Neuronal stem cell (in vitro differentiated cells): Measurements from ENCODE around the gene ZNF565.
A peak's percentile ranks its signal among the peaks of the same experiment; 100 is the strongest.

ENCODE experiments used
- DNase-seq: peaks from one replicate; pipeline ENCODE4 v3.0.0-alpha.2; 2013; ENCODE audit warnings: low spot score
- H2AFZ ChIP-seq: one replicate; pipeline ENCODE4 v1.6.1; 2013; ENCODE audit warnings: mild to moderate bottlenecking, low read length, inconsistent platforms
- H2AK5ac ChIP-seq: 2 replicates; pipeline ENCODE4 v1.6.1; 2013; ENCODE audit warnings: low read depth, mild to moderate bottlenecking, inconsistent platforms, low read length, moderate library complexity, mixed read lengths
- H2BK120ac ChIP-seq: 2 replicates; pipeline ENCODE4 v1.6.1; 2013; ENCODE audit warnings: low read depth, mild to moderate bottlenecking, inconsistent platforms, low read length, moderate library complexity, mixed read lengths
- H2BK12ac ChIP-seq: one replicate; pipeline ENCODE4 v1.6.1; 2013; ENCODE audit warnings: low read length, inconsistent platforms
- H2BK15ac ChIP-seq: 2 replicates; pipeline ENCODE4 v1.6.1; 2013; ENCODE audit warnings: mild to moderate bottlenecking, low read length, inconsistent platforms, mixed read lengths
- H2BK5ac ChIP-seq: one replicate; pipeline ENCODE4 v1.6.1; 2013; ENCODE audit warnings: inconsistent platforms, mild to moderate bottlenecking, low read length, moderate library complexity
- H3K14ac ChIP-seq: one replicate; pipeline ENCODE4 v1.6.1; 2013; ENCODE audit warnings: low read length, inconsistent platforms
- H3K18ac ChIP-seq: 2 replicates; pipeline ENCODE4 v1.6.1; 2013; ENCODE audit warnings: low read length, inconsistent platforms
- H3K23ac ChIP-seq: 2 replicates; pipeline ENCODE4 v1.6.1; 2013; ENCODE audit warnings: low read depth, mild to moderate bottlenecking, mixed read lengths, low read length, inconsistent platforms; ENCODE audit not compliant: poor library complexity
- H3K27ac ChIP-seq: replicated peaks from 3 replicates; pipeline ENCODE4 v1.5.1; 2013; ENCODE audit warnings: low read length, inconsistent platforms
- H3K27me3 ChIP-seq, 3 experiments: 2 replicates each; pipeline ENCODE4 v1.6.1; 2013; ENCODE audit warnings: low read length in 3 of 3, mild to moderate bottlenecking in 2 of 3, inconsistent platforms in 1 of 3, low read depth in 1 of 3, mixed read lengths in 1 of 3, moderate library complexity in 1 of 3; ENCODE audit not compliant: control insufficient read depth in 3 of 3, insufficient read depth in 3 of 3
- H3K36me3 ChIP-seq, 2 donors: replicated peaks in 1 of 2; 2 replicates each; pipeline ENCODE4 v1.6.1; 2013; ENCODE audit warnings: low read length in 2 of 2; ENCODE audit not compliant: control insufficient read depth in 2 of 2, insufficient read depth in 2 of 2
- H3K4ac ChIP-seq: 2 replicates; pipeline ENCODE4 v1.6.1; 2013; ENCODE audit warnings: inconsistent platforms, mild to moderate bottlenecking, low read length, moderate library complexity
- H3K4me1 ChIP-seq, 2 donors: 1 replicate in 1 of 2; 2 replicates in 1 of 2; pipeline ENCODE4 v1.6.1; 2013; ENCODE audit warnings: low read length in 2 of 2, low read depth in 1 of 2; ENCODE audit not compliant: control insufficient read depth in 2 of 2, insufficient read depth in 1 of 2
- H3K4me2 ChIP-seq: one replicate; pipeline ENCODE4 v1.6.1; 2013; ENCODE audit warnings: mild to moderate bottlenecking, low read length, inconsistent platforms; ENCODE audit not compliant: insufficient read depth, poor library complexity, severe bottlenecking
- H3K4me3 ChIP-seq, 2 donors: 2 replicates each; pipeline ENCODE4 v1.5.1; 2013; ENCODE audit warnings: low read length in 2 of 2, mild to moderate bottlenecking in 2 of 2, inconsistent platforms in 1 of 2, moderate library complexity in 1 of 2
- H3K79me1 ChIP-seq: one replicate; pipeline ENCODE4 v1.6.1; 2013; ENCODE audit warnings: low read depth, mild to moderate bottlenecking, inconsistent platforms, low read length, moderate library complexity
- H3K9ac ChIP-seq: one replicate; pipeline ENCODE4 v1.6.1; 2013; ENCODE audit warnings: mild to moderate bottlenecking, low read depth, low read length, inconsistent platforms; ENCODE audit not compliant: poor library complexity
- H3K9me3 ChIP-seq, 2 donors: replicated peaks in 1 of 2; 2 replicates each; pipeline versions ENCODE3 to v1.6.1; 2013; ENCODE audit warnings: low read length in 2 of 2, mild to moderate bottlenecking in 2 of 2, inconsistent platforms in 1 of 2, low read depth in 1 of 2, mixed read lengths in 1 of 2, moderate library complexity in 1 of 2; ENCODE audit not compliant: control insufficient read depth in 2 of 2, insufficient read depth in 1 of 2
- H4K8ac ChIP-seq: one replicate; pipeline ENCODE4 v1.6.1; 2013; ENCODE audit warnings: low read depth, mild to moderate bottlenecking, inconsistent platforms, low read length, moderate library complexity
- H4K91ac ChIP-seq: one replicate; pipeline ENCODE4 v1.6.1; 2013; ENCODE audit warnings: low read length, low read depth, mild to moderate bottlenecking, inconsistent platforms; ENCODE audit not compliant: poor library complexity
- WGBS, 2 donors: extraction: QIAGEN DNeasy Blood & Tissue Kit; methylation state at CpG; one replicate each; pipeline ENCODE4 v1.1.7; 2013; ENCODE audit warnings: missing lambda C conversion rate in 2 of 2, mixed read lengths in 1 of 2; ENCODE audit not compliant: insufficient read length in 2 of 2, insufficient replicate concordance in 1 of 2; ENCODE audit errors: extremely low coverage in 2 of 2; 5-methylcytosine and 5-hydroxymethylcytosine counted together

Gene ZNF565

GRCh38 chr19:36160821-36161596, 53.5 kb downstream of the ZNF565 start:
- no peak for DNase-seq
- no CpG with 5 or more reads among the region's 7 CpGs for WGBS, 2 donors

DNA sequence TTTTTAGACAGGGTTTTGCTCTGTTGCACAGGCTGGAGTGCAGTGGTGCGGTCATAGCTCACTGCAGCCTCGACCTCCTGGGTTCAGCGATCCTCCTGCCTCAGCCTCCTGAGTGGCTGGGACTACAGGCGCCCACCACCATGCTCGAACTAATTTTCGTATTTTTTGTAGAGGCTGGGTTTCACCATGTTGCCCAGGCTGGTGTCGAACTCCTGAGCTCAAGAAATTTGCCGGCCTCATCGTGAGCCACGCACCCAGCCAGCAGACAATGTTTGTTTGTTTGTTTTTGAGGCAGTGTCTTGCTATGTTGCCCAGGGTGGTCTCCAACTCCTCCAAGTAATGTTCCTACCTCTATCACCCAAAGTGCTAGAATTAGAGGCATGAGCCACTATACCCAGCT, 61.3 kb downstream of the ZNF565 start:
- H3K4me1 ChIP-seq, result no peaks in the 10 kb centered on the region
- H3K4ac ChIP-seq, result no peak overlapping the region
- H3K36me3 ChIP-seq, result peaks cover 23 to 38% of the 10 kb centered on the region in 2 donors
- no peak overlapping the region for H2BK12ac ChIP-seq
- no peaks in the 10 kb centered on the region for H3K27me3 ChIP-seq
- H2BK15ac ChIP-seq, result no peak overlapping the region
- H3K14ac ChIP-seq, result no peak overlapping the region
- H3K23ac ChIP-seq, result no peak overlapping the region
- no peak for DNase-seq
- peaks cover 2% of the 10 kb centered on the region for H3K79me1 ChIP-seq
- no peaks in the 10 kb centered on the region for H3K9me3 ChIP-seq
- no peak overlapping the region for H3K18ac ChIP-seq
- H4K91ac ChIP-seq, result no peak overlapping the region
- no peak overlapping the region for H2BK5ac ChIP-seq
- H2BK120ac ChIP-seq, result no peak overlapping the region
- H4K8ac ChIP-seq, result no peak overlapping the region
- no peak overlapping the region for H2AFZ ChIP-seq
- WGBS, 2 donors, result no CpG with 5 or more reads among the region's 10 CpGs
- no peak overlapping the region for H2AK5ac ChIP-seq
- H3K27ac ChIP-seq, result no peak overlapping the region
- H3K4me2 ChIP-seq, result no peak overlapping the region
- H3K4me3 ChIP-seq, result no peak overlapping the region
- H3K9ac ChIP-seq, result no peak overlapping the region

More at GRCh38 chr19:36160821-36161596, 53.5 kb downstream of the ZNF565 start:
- no peak overlapping the region for H3K9ac ChIP-seq
- H3K18ac ChIP-seq, result no peak overlapping the region
- no peaks in the 10 kb centered on the region for H3K27me3 ChIP-seq
- no peak overlapping the region for H2AFZ ChIP-seq
- H2BK5ac ChIP-seq, result no peak overlapping the region
- no peak overlapping the region for H4K91ac ChIP-seq
- peaks cover 3% of the 10 kb centered on the region for H3K79me1 ChIP-seq
- H3K27ac ChIP-seq, result no peak overlapping the region
- peaks cover 0 to 1% of the 10 kb centered on the region in 2 donors for H3K9me3 ChIP-seq
- no peak overlapping the region for H2BK15ac ChIP-seq
- no peak overlapping the region for H3K4me3 ChIP-seq
- peaks cover 3 to 11% of the 10 kb centered on the region in 2 donors for H3K36me3 ChIP-seq
- no peak overlapping the region for H2BK12ac ChIP-seq
- no peak overlapping the region for H3K14ac ChIP-seq
- H2AK5ac ChIP-seq, result no peak overlapping the region
- no peak overlapping the region for H3K4me2 ChIP-seq
- no peak overlapping the region for H3K23ac ChIP-seq
- H2BK120ac ChIP-seq, result no peak overlapping the region
- H3K4me1 ChIP-seq, result peaks cover 0 to 5% of the 10 kb centered on the region in 2 donors
- no peak overlapping the region for H4K8ac ChIP-seq
- no peak overlapping the region for H3K4ac ChIP-seq

GRCh38 chr19:36152352-36153091, 61.9 kb downstream of the ZNF565 start, which contains the start of gene COX7A1:
COX7A1 (minus strand) TSS chr19:36152447; CDS start chr19:36152407, 40 bp downstream.
- Histone ChIP-seq H2BK5ac (no peak within 1 kb of the TSS), H3K9ac (no peak within 1 kb of the TSS), H3K27ac (no peak within 1 kb of the TSS), H4K8ac (peak within 1 kb of the TSS; percentile 99), H4K91ac (no peak within 1 kb of the TSS), H3K4me2 (no peak within 1 kb of the TSS), H3K79me1 (peaks cover 2% of the 10 kb centered on the region), H2BK15ac (no peak within 1 kb of the TSS), H3K27me3 (no peaks in the 10 kb centered on the region), H3K23ac (peak within 1 kb of the TSS; percentile 96), H3K9me3 (no peaks in the 10 kb centered on the region), H3K18ac (peak within 1 kb of the TSS; percentile 28), H3K4me1 (no peaks in the 10 kb centered on the region), H2AFZ (no peak within 1 kb of the TSS), H2BK12ac (peak within 1 kb of the TSS; percentile 41), H3K4ac (no peak within 1 kb of the TSS), H2BK120ac (no peak within 1 kb of the TSS), H2AK5ac (no peak within 1 kb of the TSS), H3K4me3 (peak within 1 kb of the TSS in 1 of 2 donors; percentile 6), H3K14ac (no peak within 1 kb of the TSS), H3K36me3 (peaks cover 26 to 44% of the 10 kb centered on the region in 2 donors)
- no CpG with 5 or more reads among the region's 40 CpGs for WGBS, 2 donors
- DNase-seq, result no peak

DNA sequence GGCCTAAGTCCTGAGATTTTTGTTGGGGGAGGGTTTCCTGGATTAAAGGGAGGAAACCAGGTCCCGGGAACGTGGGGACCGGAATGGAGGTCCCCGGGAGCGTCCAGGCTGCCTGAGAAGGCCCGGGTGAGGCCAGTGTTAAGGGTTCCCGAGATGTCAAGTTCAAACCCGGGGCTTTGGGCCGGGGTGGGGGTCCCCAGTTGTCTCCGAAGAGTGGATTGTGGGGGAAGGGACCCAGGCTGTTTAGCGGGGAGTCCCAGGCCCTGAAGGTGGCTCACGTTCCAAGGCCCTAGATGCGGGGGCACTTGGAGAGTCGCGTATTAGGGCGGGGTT, 62.5 kb downstream of the ZNF565 start:
- Histone ChIP-seq H3K4me3 (no peak overlapping the region), H4K8ac (no peak overlapping the region)

More for the DNA sequence above, 62.5 kb downstream of the ZNF565 start:
- Histone ChIP-seq H3K4ac (no peak overlapping the region), H3K23ac (peak overlapping the region; percentile 73), H4K91ac (no peak overlapping the region), H3K27ac (no peak overlapping the region), H2BK120ac (no peak overlapping the region), H3K14ac (no peak overlapping the region), H2BK15ac (no peak overlapping the region), H3K36me3 (peaks cover 29 to 47% of the 10 kb centered on the region in 2 donors), H3K9ac (no peak overlapping the region), H2AK5ac (no peak overlapping the region), H2BK12ac (no peak overlapping the region), H3K4me1 (no peaks in the 10 kb centered on the region), H3K79me1 (peaks cover 2% of the 10 kb centered on the region), H3K18ac (no peak overlapping the region), H3K27me3 (no peaks in the 10 kb centered on the region), H2BK5ac (no peak overlapping the region), H3K9me3 (no peaks in the 10 kb centered on the region), H3K4me2 (no peak overlapping the region), H2AFZ (no peak overlapping the region)
- WGBS, 2 donors, result no CpG with 5 or more reads among the region's 16 CpGs
- no peak for DNase-seq
